Right lung (tissue), 5 donors: Measurements from ENCODE around the gene MAN1A2. TPM values are rescaled to one million over a fixed set of nuclear protein-coding genes. Genes with fewer than 3 reads are reported as not detected.
"Not testable (repeated sequence)": the region's sequence is repeated elsewhere in the genome, so short reads cannot be mapped to it uniquely, and the experiment has no call there.

Experiments used
- DNase-seq, 2 donors: peaks; one replicate each; pipeline ENCODE4 v3.0.0-alpha.2; 2013
- polyA plus RNA-seq, 5 donors: library from polyadenylated mRNA; unstranded; fragments of 120-200 nt; gene quantifications; one replicate each; pipeline versions ENCODE4 v1.2.1 to v1.2.3, GENCODE V29; 2013; ENCODE audit warnings: inconsistent platforms in 1 of 5, low replicate concordance in 1 of 5; ENCODE audit not compliant: insufficient read length in 5 of 5, insufficient read depth in 1 of 5

The MAN1A2 gene
- polyA plus RNA-seq, 5 donors, result 21.7 to 36.0 (median 33.5) TPM

GRCh38 chr1:117392771-117393170, 25.5 kb downstream of the MAN1A2 start:
- DNase-seq, result no peak

DNA sequence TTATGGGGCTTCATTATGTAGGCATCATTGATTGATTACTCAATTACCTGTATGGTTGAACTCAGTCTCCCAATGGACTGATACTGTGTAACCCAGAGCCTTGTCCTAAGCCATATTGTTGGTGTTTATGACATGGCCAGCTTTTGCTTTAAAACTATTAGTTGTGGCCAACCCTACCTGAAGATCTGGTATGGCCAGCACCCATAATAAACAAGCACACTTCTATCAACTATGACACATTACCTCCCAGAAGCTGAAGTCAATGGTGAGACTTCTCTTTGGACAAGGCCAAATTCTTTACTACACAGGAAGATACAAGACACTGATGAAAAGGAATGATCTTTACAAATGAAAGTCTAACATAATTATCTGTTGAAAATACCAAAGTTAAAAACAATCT, 28.8 kb downstream of the MAN1A2 start:
- no peak for DNase-seq

DNA sequence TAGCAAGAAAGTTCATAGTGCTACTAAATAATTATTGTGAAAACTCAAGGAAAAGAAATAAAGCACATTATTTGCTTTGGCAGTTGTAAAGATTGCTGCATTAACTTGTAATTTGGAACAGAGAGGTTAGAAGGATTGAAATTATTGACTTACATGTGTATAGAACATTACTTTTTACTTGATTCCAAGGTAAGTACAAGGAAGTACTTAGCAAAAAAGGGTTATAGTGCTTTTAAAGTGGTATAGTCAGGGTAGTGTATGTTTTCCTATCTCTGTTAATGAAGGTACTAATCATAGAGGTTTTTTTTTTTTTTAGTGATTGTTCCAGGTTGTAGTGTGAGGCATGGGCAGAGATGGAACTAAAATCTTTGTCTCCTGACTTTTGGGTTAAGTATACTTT, 29.4 kb downstream of the MAN1A2 start:
- no peak for DNase-seq

DNA sequence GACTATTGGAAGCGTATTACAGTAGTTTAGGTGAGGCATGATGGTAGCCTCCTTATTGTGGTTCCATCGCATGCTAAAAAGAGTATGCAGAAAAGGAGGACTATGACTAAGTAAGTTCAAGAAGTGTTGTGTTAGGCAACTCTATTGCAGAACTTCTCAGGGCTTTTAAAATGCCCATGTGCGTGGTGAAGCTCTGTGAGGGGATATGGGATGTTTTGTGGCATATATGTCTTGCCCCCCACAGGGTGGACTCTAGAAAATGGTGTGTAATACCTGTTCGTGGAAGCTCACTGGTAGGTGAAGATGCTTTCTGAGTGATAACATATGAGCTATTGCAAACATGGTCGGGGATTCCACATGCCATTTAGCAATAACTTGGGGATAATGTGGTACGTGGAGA, 31.7 kb downstream of the MAN1A2 start:
- DNase-seq, result no peak

- no peak for DNase-seq
Measured at GRCh38 chr1:117401761-117402160, 34.5 kb downstream of the MAN1A2 start.

DNA sequence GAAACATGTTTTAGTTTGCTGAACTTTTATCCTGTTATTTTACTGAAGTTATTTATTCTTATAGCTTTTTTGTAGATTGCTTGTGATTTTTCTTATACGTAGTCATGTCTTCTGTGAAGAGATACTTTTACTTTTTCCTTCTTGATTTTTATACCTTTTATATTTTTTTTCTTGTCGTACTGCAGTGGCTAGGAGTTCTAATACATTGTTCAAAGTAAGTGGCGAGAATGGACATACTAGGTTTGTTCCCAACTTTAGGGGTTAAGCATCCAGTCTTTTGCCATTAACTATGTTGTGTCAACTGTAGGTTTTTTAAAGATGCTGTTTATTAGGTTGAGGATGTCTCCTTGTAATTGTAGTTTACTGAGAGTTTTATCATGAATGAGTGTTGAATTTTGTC, 36.3 kb downstream of the MAN1A2 start:
- no peak for DNase-seq

- no peak for DNase-seq
Measured at GRCh38 chr1:117405042-117405441, 37.8 kb downstream of the MAN1A2 start.

- DNase-seq, result no peak
Measured at GRCh38 chr1:117412472-117412871, 45.2 kb downstream of the MAN1A2 start.

DNA sequence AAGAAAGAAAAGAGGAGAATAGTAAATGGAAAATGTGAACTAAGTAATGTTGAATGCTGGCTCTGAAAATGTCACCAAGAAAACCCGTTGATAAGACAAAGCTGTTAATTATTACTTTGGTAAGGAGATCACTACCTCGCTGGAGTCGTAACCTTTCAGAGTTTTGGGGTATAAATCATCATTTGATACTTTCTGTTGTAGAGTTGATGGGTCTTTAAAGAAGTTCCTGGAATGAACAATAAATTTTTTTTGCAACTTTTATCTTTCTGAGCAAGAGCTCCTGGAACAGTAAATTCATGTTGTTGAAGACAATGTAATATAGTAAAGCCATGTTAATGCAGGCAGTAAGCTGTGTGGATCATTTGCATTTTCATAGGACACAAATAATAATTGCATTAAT, 46.2 kb downstream of the MAN1A2 start:
- DNase-seq, result no peak

- no peak for DNase-seq
Measured at GRCh38 chr1:117414943-117415342, 47.7 kb downstream of the MAN1A2 start.

GRCh38 chr1:117416004-117416403, 48.8 kb downstream of the MAN1A2 start:
- no peak for DNase-seq

DNA sequence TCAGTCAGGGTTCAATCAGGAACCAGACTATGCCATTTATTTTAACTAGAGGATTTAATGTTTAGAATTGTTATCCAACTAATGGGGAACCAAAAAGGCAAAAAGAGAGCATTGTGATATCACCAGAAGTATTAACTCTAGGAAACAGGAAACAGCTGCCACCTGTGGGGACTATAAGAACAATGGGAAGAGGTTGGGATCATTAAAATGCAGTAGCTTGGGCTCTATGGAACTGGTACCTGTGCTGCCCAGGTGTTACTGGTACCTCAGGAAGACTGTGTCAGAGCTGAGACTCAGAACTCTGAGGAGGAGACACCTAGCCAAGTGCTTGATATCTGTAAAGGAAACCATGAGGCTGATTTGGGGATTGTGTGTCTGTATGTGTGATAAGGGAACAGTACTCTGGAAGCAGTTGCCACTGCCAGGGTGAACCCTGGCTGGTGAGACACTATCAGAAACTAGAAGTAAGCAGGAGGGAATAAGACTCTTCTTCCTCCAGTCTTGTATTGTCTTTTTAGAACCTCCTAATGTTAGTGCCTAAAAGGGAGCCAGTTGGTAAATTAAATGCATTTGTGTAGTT, 49.4 kb downstream of the MAN1A2 start:
- no peak for DNase-seq

GRCh38 chr1:117425050-117425734, 57.9 kb downstream of the MAN1A2 start:
- no peak for DNase-seq

DNA sequence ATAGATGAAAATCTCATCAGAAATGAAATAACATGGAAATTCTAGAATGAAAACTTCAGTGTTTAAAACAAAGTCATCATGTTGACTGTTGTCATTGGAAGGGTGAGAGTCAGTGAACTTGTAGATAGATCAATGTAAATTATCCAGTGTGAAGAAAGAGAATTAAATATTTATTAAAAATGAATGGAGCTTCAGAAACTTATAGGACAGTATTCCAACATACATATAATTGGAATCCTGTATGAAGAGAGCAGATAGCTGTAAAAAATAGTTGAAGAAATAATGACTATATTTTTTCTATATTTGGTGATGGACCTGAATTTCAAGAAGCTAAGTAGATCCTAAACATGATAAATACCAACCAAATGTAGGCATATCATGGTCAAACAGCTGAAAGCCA, 60.0 kb downstream of the MAN1A2 start:
- DNase-seq, result no peak

DNA sequence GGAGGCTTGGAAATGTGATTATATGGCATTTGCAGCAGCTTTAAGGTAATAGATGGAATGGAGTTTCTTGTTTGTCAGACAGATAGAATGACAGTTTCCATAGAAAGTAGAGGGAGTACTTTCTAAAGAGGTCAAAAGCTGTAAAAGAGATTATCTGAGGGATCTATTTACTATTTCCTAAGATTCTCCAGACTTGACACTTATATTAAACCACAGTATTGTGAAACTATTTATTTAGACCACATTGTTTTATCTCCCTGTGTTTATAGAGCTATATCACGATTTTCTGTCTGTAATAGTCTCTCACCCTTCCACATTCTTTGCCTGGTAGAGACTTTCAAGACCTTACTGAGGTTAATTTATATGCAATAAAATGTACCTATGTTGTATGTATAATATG, 66.7 kb downstream of the MAN1A2 start:
- no peak for DNase-seq

GRCh38 chr1:117436513-117436912, 69.3 kb downstream of the MAN1A2 start:
- no peak for DNase-seq

DNA sequence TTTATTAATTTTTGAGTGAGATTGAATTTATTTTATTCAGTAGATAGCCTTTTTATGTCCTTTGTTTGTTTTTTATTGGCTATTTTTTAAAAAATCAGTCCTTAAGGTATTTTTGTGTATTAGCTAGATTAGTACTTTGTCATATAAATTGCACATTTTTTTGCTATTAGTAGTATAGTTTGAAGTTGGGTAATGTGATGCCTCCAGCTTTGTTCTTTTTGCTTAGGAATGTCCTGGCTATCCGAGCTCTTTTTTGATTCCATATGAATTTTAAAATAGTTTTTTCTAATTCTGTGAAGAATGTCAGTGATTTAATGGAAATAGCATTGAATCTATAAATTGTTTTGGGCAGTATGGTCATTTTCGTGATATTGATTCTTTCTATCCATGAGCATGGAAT, 80.4 kb downstream of the MAN1A2 start:
- DNase-seq, result no peak

DNA sequence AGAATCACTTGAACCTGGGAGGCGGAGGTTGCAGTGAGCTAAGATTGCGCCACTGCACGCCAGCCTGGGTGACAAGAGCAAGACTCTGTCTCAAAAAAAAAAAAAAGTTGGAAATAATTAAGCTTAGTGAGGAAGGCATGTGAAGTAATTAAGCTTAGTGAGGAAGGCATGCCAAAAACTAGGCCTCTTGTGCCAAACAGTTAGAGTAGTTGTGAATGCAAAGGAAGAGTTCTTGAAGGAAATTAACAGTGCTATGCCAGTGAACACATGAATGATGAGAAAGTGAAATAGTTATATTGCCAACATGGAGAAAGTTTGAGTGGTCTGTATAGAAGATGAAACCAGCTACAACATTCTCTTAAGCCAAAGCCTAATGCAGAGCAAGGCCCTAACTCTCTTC, 85.0 kb downstream of the MAN1A2 start:
- no peak for DNase-seq

DNA sequence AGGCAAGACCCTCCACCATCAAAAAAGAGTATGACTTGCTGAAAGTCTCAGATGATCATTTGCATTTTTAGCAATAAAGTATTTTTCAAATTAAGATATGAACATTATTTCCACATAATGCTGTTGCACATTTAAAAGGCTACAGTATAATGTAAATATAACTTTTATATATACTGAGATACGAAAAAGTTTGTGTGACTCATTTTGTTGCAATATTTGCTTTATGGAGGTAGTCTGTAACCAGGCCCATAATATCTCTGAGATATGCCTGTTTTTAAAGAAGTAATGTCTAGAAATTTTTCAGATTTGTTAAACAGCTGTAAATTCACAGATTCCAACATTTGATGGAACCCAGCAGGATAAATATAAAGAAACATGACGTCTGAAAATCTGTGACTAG, 86.7 kb downstream of the MAN1A2 start:
- DNase-seq, result no peak

DNA sequence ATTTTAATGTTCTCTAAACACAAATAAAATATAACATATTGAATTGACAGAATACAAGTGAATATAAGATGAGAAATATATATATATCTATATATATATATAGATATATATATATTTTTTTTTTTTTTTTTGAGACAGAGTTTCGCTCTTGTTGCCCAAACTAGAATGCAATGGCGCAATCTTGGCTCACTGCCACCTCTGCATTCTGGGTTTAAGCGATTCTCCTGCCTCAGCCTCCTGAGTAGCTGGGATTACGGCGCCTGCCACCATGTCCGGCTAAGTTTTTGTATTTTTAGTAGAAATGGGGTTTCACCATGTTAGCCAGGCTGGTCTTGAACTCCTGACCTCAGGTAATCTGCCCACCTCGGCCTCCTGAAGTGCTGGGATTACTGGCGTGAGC, 91.2 kb downstream of the MAN1A2 start:
- not testable (repeated sequence) for DNase-seq

DNA sequence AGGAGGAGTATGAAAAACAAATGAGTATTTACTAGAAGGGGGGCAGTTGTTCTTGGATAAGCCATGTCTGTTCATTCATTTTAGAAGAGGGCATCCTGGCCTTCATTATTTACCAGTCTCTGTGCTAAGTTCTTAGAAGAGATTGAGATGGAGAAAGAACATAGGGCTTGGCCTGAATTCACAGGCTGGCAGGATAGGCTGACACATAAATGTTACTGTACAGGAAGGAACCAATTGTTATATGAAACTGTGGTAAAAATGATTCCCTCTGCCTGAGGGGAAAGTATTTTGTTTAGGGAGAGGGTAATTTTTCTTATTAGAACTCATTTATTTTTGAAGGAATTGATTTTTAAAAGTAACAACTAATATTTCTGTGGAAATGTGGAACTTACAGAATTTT, 99.5 kb downstream of the MAN1A2 start:
- DNase-seq, result no peak

DNA sequence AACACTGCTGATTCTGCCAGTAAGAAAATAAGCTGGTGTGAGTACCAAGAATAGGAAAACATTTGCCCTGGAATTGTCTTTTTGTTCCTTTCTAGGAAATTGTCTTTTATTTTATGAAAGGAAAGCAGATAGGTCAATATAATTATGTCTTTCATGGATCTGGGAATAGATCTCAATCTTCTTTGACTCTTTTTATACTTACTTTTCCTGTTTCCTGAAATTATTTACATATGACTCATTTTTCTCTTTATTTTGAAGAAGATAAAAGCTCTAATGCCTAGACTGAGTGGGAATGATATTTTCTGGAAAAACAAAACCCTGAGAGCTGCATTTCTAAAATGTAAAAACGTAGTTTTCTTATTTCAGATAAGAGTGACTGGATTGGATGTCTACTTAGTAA, 100.1 kb downstream of the MAN1A2 start:
- DNase-seq, result no peak

GRCh38 chr1:117473063-117473462, 105.8 kb downstream of the MAN1A2 start:
- no peak for DNase-seq

DNA sequence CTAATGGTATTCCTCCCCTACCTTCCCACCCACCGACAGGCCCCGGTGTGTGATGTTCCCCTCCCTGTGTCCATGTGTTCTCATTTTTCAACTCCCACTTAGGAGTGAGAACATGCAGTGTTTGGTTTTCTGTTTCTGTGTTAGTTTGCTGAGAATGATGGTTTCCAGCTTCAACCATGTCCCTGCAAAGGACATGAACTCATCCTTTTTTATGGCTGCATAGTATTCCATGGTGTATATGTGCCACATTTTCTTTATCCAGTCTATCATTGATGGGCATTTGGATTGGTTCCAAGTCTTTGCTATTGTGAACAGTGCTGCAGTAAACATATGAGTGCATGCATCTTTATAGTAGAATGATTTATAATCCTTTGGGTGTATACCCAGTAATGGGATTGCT, 108.2 kb downstream of the MAN1A2 start:
- DNase-seq, result not testable (repeated sequence)
